Body of pancreas (tissue), 4 donors: ENCODE measurements around the gene VWC2L. TPM values are rescaled to one million over a fixed set of nuclear protein-coding genes. Genes with fewer than 3 reads are reported as not detected.

ENCODE experiments used
- ATAC-seq: fragments of 150-250 bp; one replicate; pipeline ENCODE4 v1.9.1; 2016
- DNase-seq, 4 donors: peaks; one replicate each; pipeline ENCODE4 v3.0.0-alpha.2; 2019
- H3K27ac ChIP-seq, 4 donors: fragments of 200-600 bp; sonication (generic); 1 replicate in 3 of 4; 2 replicates in 1 of 4; pipeline versions ENCODE4 v1.5.1 to v1.6.1; 2016 to 2019; ENCODE audit warnings: mild to moderate bottlenecking in 1 of 4, mixed read lengths in 1 of 4, moderate library complexity in 1 of 4
- H3K27me3 ChIP-seq, 2 donors: fragments of 200-600 bp; sonication (generic); one replicate each; pipeline ENCODE4 v1.6.0; 2016; ENCODE audit warnings: mild to moderate bottlenecking in 1 of 2
- H3K36me3 ChIP-seq, 2 donors: fragments of 200-600 bp; sonication (generic); replicated peaks in 1 of 2; 2 replicates each; pipeline ENCODE4 v1.5.1; 2016; ENCODE audit warnings: low read depth in 2 of 2; ENCODE audit not compliant: insufficient read depth in 1 of 2
- H3K4me1 ChIP-seq: fragments of 200-600 bp; sonication (generic); one replicate; pipeline ENCODE4 v1.6.0; 2016
- H3K4me3 ChIP-seq, 2 donors: fragments of 200-600 bp; sonication (generic); 1 replicate in 1 of 2; 2 replicates in 1 of 2; pipeline ENCODE4 v1.5.1; 2016 to 2019
- H3K9me3 ChIP-seq, 3 donors: fragments of 200-600 bp; sonication (generic); 1 replicate in 2 of 3; 2 replicates in 1 of 3; pipeline ENCODE4 v1.5.1; 2016
- POLR2A ChIP-seq, 3 donors: fragments of 450-650 bp; IDR thresholded peaks; one replicate each; pipeline ENCODE4 v1.6.1; 2016; ENCODE audit warnings: antibody characterized with exemption in 3 of 3, mild to moderate bottlenecking in 2 of 3
- WGBS, 2 donors: methylation state at CpG; one replicate each; pipeline ENCODE4 v1.1.5; 2017; 5-methylcytosine and 5-hydroxymethylcytosine counted together
- intact Hi-C: fragments of 100-400 bp; cut with DNase I; formaldehyde crosslinking; loops from one replicate; pipeline ENCODE4 v1.15.1; 2023
- total RNA-seq, 2 donors: library from RNA; depleted of rRNA; stranded (reverse); fragments of >200 nt; gene quantifications; one replicate each; pipeline ENCODE4 v1.1.0, GENCODE V29; 2016
- TF ChIP-seq, protein P1 (sequence below), 7 experiments: fragments of 450-650 bp in 4 of 7; fragments of 200-600 bp in 3 of 7; sonication (generic) in 3 of 7; IDR thresholded peaks; one replicate each; pipeline ENCODE4 v1.5.1; 2016 to 2019; ENCODE audit warnings: antibody characterized with exemption in 7 of 7

VWC2L gene
- total RNA-seq: not detected

DNA sequence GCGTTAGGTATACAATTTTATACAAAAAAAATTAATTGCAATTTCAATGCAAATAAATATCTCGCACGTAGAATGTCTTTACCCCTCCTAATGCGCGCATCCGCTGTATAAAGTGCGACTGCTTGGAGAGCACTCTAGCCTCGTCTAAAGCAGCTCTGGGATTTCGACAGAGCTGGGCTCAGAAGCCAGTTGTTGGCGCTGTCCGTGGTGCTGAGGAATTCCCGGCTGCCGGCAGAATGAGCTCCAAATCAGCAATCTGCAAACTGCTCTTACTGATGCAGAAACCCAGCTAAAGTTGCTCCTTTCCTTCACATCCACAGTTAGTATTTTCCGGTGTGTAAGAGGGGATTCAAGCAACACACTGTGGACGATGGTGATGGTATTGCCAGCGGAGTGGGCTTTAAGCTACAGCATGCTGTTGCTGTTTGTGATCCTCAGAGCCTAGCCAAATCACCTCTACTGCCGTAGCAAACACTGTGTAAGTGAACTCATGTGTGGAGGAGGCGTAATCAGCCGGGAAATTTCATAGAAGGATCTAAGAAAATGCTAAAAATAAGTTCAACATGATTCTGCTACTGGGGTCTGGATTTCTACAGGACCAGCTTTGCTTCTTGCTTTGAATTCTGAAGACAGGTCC lies at the start of gene VWC2L:
Gene VWC2L (plus strand): TSS at position 137 of the 637 bp plus-strand sequence. CDS start 3,140 bp downstream, outside the sequence.
- intact Hi-C loops: no loop called here
- 11 to 12% methylated on average over 18 to 19 of the region's 19 CpGs for WGBS, 2 donors
- H3K27ac ChIP-seq: no peak within 1 kb of the TSS
- H3K27me3 ChIP-seq: no peaks in the 10 kb centered on the region
- H3K4me3 ChIP-seq: no peak within 1 kb of the TSS
- H3K9me3 ChIP-seq: no peaks in the 10 kb centered on the region
- H3K4me1 ChIP-seq: no peaks in the 10 kb centered on the region
- DNase-seq (peak; percentile 31 to 66 (median 56)), ATAC-seq (peak; percentile 64)
- TF ChIP-seq POLR2A (IDR thresholded peaks at IDR 0.05): no peak
- TF ChIP-seq, protein P1, sequence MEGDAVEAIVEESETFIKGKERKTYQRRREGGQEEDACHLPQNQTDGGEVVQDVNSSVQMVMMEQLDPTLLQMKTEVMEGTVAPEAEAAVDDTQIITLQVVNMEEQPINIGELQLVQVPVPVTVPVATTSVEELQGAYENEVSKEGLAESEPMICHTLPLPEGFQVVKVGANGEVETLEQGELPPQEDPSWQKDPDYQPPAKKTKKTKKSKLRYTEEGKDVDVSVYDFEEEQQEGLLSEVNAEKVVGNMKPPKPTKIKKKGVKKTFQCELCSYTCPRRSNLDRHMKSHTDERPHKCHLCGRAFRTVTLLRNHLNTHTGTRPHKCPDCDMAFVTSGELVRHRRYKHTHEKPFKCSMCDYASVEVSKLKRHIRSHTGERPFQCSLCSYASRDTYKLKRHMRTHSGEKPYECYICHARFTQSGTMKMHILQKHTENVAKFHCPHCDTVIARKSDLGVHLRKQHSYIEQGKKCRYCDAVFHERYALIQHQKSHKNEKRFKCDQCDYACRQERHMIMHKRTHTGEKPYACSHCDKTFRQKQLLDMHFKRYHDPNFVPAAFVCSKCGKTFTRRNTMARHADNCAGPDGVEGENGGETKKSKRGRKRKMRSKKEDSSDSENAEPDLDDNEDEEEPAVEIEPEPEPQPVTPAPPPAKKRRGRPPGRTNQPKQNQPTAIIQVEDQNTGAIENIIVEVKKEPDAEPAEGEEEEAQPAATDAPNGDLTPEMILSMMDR (IDR thresholded peaks at IDR 0.05): no peak
- no peaks in the 10 kb centered on the region for H3K36me3 ChIP-seq

DNA sequence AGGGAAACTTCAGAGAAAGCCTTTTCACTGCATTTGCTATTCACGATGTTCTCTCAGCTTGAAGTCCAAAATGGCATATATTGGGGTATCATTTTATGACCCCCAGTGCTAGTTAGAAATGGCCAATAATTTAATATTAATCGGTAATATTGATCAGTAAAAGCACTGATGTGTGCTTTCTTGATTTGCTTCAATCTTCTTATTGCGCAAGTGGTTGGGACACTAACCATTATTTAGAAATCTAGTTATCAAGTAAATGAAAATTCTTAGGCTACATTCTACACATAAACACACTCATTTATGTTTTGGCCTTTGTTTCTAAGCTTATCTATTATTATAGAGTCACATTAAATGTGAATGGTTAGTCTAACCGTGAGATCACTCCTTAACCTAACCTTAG lies 49.7 kb upstream of the VWC2L start:
- Histone ChIP-seq H3K27ac (no peak overlapping the region), H3K36me3 (no peaks in the 10 kb centered on the region), H3K4me3 (no peak overlapping the region), H3K4me1 (no peaks in the 10 kb centered on the region), H3K9me3 (no peaks in the 10 kb centered on the region), H3K27me3 (no peaks in the 10 kb centered on the region)
- 59 to 68% methylated on average over 4 of the region's 4 CpGs for WGBS, 2 donors
- no peak for TF ChIP-seq POLR2A (IDR thresholded peaks at IDR 0.05)
- TF ChIP-seq, protein P1 (IDR thresholded peaks at IDR 0.05): no peak
- intact Hi-C loops: no loop called here
- ATAC-seq (no peak), DNase-seq (no peak)

DNA sequence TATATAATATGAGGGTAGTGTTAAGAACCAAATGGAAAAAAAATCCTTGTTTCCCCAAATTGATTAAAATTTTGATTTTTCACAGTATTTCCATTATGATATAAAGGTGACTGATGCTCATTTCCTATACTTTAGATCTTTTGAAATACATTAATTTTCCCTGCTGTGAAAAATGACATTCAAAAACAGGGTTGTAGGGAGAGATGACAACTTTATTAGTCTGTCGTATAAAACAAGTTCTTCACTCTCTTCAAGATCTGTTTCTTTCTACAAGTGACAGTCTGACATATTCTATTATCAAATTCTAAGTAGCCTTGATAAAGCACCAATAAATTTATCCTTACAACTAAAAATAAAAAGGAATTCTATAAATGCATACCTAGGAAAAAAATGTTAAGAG lies 45.3 kb upstream of the VWC2L start:
- Histone ChIP-seq H3K4me1 (no peaks in the 10 kb centered on the region), H3K27ac (no peak overlapping the region), H3K4me3 (no peak overlapping the region), H3K9me3 (no peaks in the 10 kb centered on the region), H3K36me3 (no peaks in the 10 kb centered on the region), H3K27me3 (no peaks in the 10 kb centered on the region)
- intact Hi-C loops: no loop called here
- 83 to 85% methylated on average over 1 of the region's 1 CpG for WGBS, 2 donors
- TF ChIP-seq POLR2A (IDR thresholded peaks at IDR 0.05): no peak
- TF ChIP-seq, protein P1 (IDR thresholded peaks at IDR 0.05): no peak
- DNase-seq (no peak), ATAC-seq (no peak)

DNA sequence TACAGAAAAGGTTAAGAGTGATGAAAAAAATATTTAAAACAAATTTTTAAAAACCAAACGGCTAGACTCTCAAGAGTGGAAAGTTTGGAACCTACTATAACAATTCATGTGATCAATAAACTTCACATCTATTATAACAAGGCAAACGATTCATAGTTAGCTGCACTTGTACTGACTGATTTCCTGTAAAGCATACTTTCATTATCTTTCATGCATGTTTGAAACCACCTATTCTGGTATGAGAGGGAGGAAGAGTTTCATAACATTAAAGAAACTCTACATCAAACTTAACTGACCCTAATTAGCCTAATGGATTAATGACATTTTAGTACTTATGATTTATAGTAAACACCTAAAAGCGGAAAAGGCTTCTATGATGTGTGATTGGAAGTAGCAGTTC lies 43.7 kb upstream of the VWC2L start:
- no peaks in the 10 kb centered on the region for H3K27me3 ChIP-seq
- H3K9me3 ChIP-seq: no peaks in the 10 kb centered on the region
- no peak overlapping the region for H3K4me3 ChIP-seq
- TF ChIP-seq, protein P1 (IDR thresholded peaks at IDR 0.05): no peak
- no peak for TF ChIP-seq POLR2A (IDR thresholded peaks at IDR 0.05)
- H3K4me1 ChIP-seq: no peaks in the 10 kb centered on the region
- ATAC-seq (no peak), DNase-seq (no peak)
- WGBS, 2 donors: 30 to 32% methylated on average over 3 of the region's 3 CpGs
- intact Hi-C loops: no loop called here
- no peak overlapping the region for H3K27ac ChIP-seq
- no peaks in the 10 kb centered on the region for H3K36me3 ChIP-seq
